Germinal center (tissue), 1 donor: ENCODE results near the gene OAT.
A peak's percentile ranks its signal among the peaks of the same experiment; 100 is the strongest.
"Not testable (repeated sequence)": the region's sequence is repeated elsewhere in the genome, so short reads cannot be mapped to it uniquely, and the experiment has no call there.

Experiments used
- DNase-seq: peaks from one replicate; pipeline ENCODE4 v3.0.0; 2012; ENCODE audit warnings: mixed read lengths, low spot score

OAT gene

GRCh38 chr10:124378881-124379471 lies 39.7 kb downstream of the OAT start:
- no peak for DNase-seq

- no peak for DNase-seq
Measured at GRCh38 chr10:124378271-124378670, 40.5 kb downstream of the OAT start.

- no peak for DNase-seq
Measured at GRCh38 chr10:124377101-124377500, 41.6 kb downstream of the OAT start.

GRCh38 chr10:124376411-124376810 lies 42.3 kb downstream of the OAT start:
- DNase-seq: no peak

- DNase-seq: no peak
Measured at GRCh38 chr10:124375691-124376090, 43.0 kb downstream of the OAT start.

- DNase-seq: no peak
Measured at GRCh38 chr10:124375353-124375614, 43.4 kb downstream of the OAT start.

- DNase-seq: no peak
Measured at GRCh38 chr10:124374535-124375352, 44.0 kb downstream of the OAT start.

- no peak for DNase-seq
Measured at GRCh38 chr10:124372899-124373298, 45.8 kb downstream of the OAT start.

GRCh38 chr10:124370426-124370825 lies 48.3 kb downstream of the OAT start:
- DNase-seq: no peak

- no peak for DNase-seq
Measured at GRCh38 chr10:124369986-124370385, 48.7 kb downstream of the OAT start.

- not testable (repeated sequence) for DNase-seq
Measured at GRCh38 chr10:124369533-124369932, 49.2 kb downstream of the OAT start.

GRCh38 chr10:124369066-124369465 lies 49.7 kb downstream of the OAT start:
- no peak for DNase-seq

GRCh38 chr10:124367936-124368335 lies 50.8 kb downstream of the OAT start:
- DNase-seq: no peak

- no peak for DNase-seq
Measured at GRCh38 chr10:124367414-124367813, 51.3 kb downstream of the OAT start.

GRCh38 chr10:124366825-124367224 lies 51.9 kb downstream of the OAT start:
- DNase-seq: no peak

GRCh38 chr10:124366343-124366742 lies 52.4 kb downstream of the OAT start:
- no peak for DNase-seq

GRCh38 chr10:124364674-124365073 lies 54.0 kb downstream of the OAT start:
- no peak for DNase-seq

GRCh38 chr10:124362568-124362967 lies 56.2 kb downstream of the OAT start:
- no peak for DNase-seq

GRCh38 chr10:124359336-124359832 lies 59.3 kb downstream of the OAT start:
- no peak for DNase-seq

- no peak for DNase-seq
Measured at GRCh38 chr10:124357561-124357885, 61.2 kb downstream of the OAT start.

- no peak for DNase-seq
Measured at GRCh38 chr10:124356701-124357560, 61.8 kb downstream of the OAT start.

GRCh38 chr10:124354411-124355382 lies 64.0 kb downstream of the OAT start:
- DNase-seq: peak; percentile 32
